ENCODE measurements around the gene LINC01488.

Gene LINC01488

GRCh38 chr11:69512136-69512535 is 30.7 kb downstream of the LINC01488 start:
- Histone ChIP-seq H3K4me3 (ENCODE audit: low read depth, low read length) (no peak overlapping the region), H3K36me3 (ENCODE audit: control insufficient read depth in 2 of 2, insufficient read depth in 1 of 2, low read length in 2 of 2) (no peaks in the 10 kb centered on the region), H3K9me3 (ENCODE audit: control insufficient read depth, insufficient read depth, low read depth, low read length) (no peaks in the 10 kb centered on the region), H3K27ac (ENCODE audit: extremely low read depth, low read depth, low read length) (no peak overlapping the region), H3K4me1 (ENCODE audit: control insufficient read depth, insufficient read depth, low read length) (no peaks in the 10 kb centered on the region)
- TF ChIP-seq ZNF311 (tag by site-specific recombination; IDR thresholded peaks at IDR 0.05; ENCODE audit: borderline replicate concordance) (no peak), ZNF692 (tag by site-specific recombination; IDR thresholded peaks at IDR 0.05) (no peak), ZNF175 (tag by site-specific recombination; IDR thresholded peaks at IDR 0.05) (no peak), YY1 (tag by site-specific recombination; IDR thresholded peaks at IDR 0.05) (no peak), ZSCAN18 (tag by site-specific recombination; IDR thresholded peaks at IDR 0.05) (no peak), ZNF654 (tag by site-specific recombination; IDR thresholded peaks at IDR 0.05; ENCODE audit: low read depth) (no peak), KLF8 (tag by site-specific recombination; IDR thresholded peaks at IDR 0.05) (no peak), ZNF214 (tag by site-specific recombination; IDR thresholded peaks at IDR 0.05; ENCODE audit: borderline replicate concordance) (no peak)
- ChIA-PET POLR2A (no interaction called here), CTCF (no interaction called here)

- CTCF ChIA-PET = no interaction called here
- no peaks in the 10 kb centered on the region for H3K36me3 ChIP-seq (ENCODE audit: control insufficient read depth in 2 of 2, insufficient read depth in 1 of 2, low read length in 2 of 2)
- H3K27ac ChIP-seq (ENCODE audit: extremely low read depth, low read depth, low read length) = no peak overlapping the region
- no peaks in the 10 kb centered on the region for H3K9me3 ChIP-seq (ENCODE audit: control insufficient read depth, insufficient read depth, low read depth, low read length)
- POLR2A ChIA-PET = no interaction called here
- H3K4me1 ChIP-seq (ENCODE audit: control insufficient read depth, insufficient read depth, low read length) = no peaks in the 10 kb centered on the region
- TF ChIP-seq HOXD13 (CRISPR knock-in tag; IDR thresholded peaks at IDR 0.05; ENCODE audit: borderline replicate concordance) (no peak), ZNF488 (tag by site-specific recombination; IDR thresholded peaks at IDR 0.05) (no peak), INSM2 (tag by site-specific recombination; IDR thresholded peaks at IDR 0.05) (no peak), ZNF48 (tag by site-specific recombination; IDR thresholded peaks at IDR 0.05) (no peak), ZNF558 (tag by site-specific recombination; IDR thresholded peaks at IDR 0.05) (no peak)
- H3K4me3 ChIP-seq (ENCODE audit: low read depth, low read length) = no peak overlapping the region
Observed at GRCh38 chr11:69512790-69513189, 31.3 kb downstream of the LINC01488 start.

GRCh38 chr11:69513196-69513595 is 31.7 kb downstream of the LINC01488 start:
- ChIA-PET POLR2A (no interaction called here), CTCF (interaction anchor here (0.6 to 0.7 kb wide), 2 partner anchors 11 to 22 kb away, joined by 3 to 5 read pairs; no protein-coding TSS in a partner anchor)
- Histone ChIP-seq H3K4me1 (ENCODE audit: control insufficient read depth, insufficient read depth, low read length) (no peaks in the 10 kb centered on the region), H3K9me3 (ENCODE audit: control insufficient read depth, insufficient read depth, low read depth, low read length) (no peaks in the 10 kb centered on the region), H3K4me3 (ENCODE audit: low read depth, low read length) (no peak overlapping the region), H3K36me3 (ENCODE audit: control insufficient read depth in 2 of 2, insufficient read depth in 1 of 2, low read length in 2 of 2) (no peaks in the 10 kb centered on the region), H3K27ac (ENCODE audit: extremely low read depth, low read depth, low read length) (no peak overlapping the region)
- no peak for TF ChIP-seq ZNF449 (tag by site-specific recombination; IDR thresholded peaks at IDR 0.05)
- TF ChIP-seq KLF1 (tag by site-specific recombination; IDR thresholded peaks at IDR 0.05) = no peak
- TF ChIP-seq ZNF626 (tag by site-specific recombination; IDR thresholded peaks at IDR 0.05) = no peak
- no peak for TF ChIP-seq ZNF776 (tag by site-specific recombination; IDR thresholded peaks at IDR 0.05; ENCODE audit: borderline replicate concordance)
- no peak for TF ChIP-seq ZNF366 (tag by site-specific recombination; conservative IDR thresholded peaks at IDR 0.05)
- no peak for TF ChIP-seq ZNF280D (tag by site-specific recombination; IDR thresholded peaks at IDR 0.05)
- TF ChIP-seq GFI1B (tag by site-specific recombination; IDR thresholded peaks at IDR 0.05) = no peak
- no peak for TF ChIP-seq ZNF768 (tag by site-specific recombination; IDR thresholded peaks at IDR 0.05)
- TF ChIP-seq ZNF266 (tag by site-specific recombination; IDR thresholded peaks at IDR 0.05; ENCODE audit: low read depth) = no peak
- TF ChIP-seq ZNF510 (tag by site-specific recombination; IDR thresholded peaks at IDR 0.05; ENCODE audit: insufficient replicate concordance) = no peak
